ENCODE results near the gene TXNDC17. TPM values are rescaled to one million over a fixed set of nuclear protein-coding genes. Genes with fewer than 3 reads are reported as not detected.

Gene TXNDC17
- total and polyA plus RNA-seq, 2 of the 13 experiments (the other 11 are each of a cell fraction or from before 2014, with no cell fraction given) = 188 to 266 TPM

DNA sequence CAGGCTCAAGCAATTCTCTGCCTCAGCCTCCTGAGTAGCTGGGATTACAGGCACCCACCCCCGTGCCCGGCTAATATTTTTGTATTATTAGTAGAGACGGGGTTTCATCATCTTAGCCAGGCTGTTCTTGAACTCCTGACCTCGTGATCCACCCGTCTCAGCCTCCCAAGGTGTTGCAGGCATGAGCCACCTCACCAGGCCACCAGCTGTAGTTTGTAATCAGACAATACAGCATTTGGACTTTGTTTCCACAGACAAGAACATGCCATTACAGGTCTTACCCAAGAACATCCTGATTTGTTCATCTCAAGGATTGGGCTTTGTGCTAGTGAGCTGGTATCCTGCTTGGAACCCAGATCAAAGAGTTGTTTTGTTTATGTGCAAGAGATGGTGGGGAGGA lies 40.8 kb downstream of the TXNDC17 start:
- in situ Hi-C loops (cut with HindIII; ENCODE audit: extremely low pct_ligation_motif_present, low pct_unique_long_range_greater_than_20kb) (no loop called here), intact Hi-C loops (cut with micrococcal nuclease; ENCODE audit: unreplicated experiment) (loop anchor here (2.0 kb wide), 2 partner anchors 15 to 19 kb away; no protein-coding TSS in a partner anchor)
- no peaks in the 10 kb centered on the region for H3K79me2 ChIP-seq (ENCODE audit: insufficient read depth, low read length)
- DNase-seq (ENCODE audit: low spot score) (peak; percentile 28), FAIRE-seq (no peak), ATAC-seq (no peak; the same call in 2 of the 3 replicates)
- no peak overlapping the region for H2AFZ ChIP-seq (ENCODE audit: low read length)
- H4K20me1 ChIP-seq (ENCODE audit: insufficient read depth, low read length) = no peaks in the 10 kb centered on the region
- peak overlapping the region; percentile 66 for H3K4me2 ChIP-seq (ENCODE audit: low read depth, low read length)
- peak overlapping the region; percentile 15 for H3K27ac ChIP-seq (ENCODE audit: extremely low read length, insufficient read depth, low read length)
- no peaks in the 10 kb centered on the region for H3K36me3 ChIP-seq (replicated peaks in 1 of 2; ENCODE audit: control insufficient read depth in 1 of 2, insufficient read depth in 2 of 2, low read length in 2 of 2)
- H3K4me3 ChIP-seq (replicated peaks in 1 of 3; ENCODE audit: insufficient read depth in 1 of 3, low read depth in 2 of 3, low read length in 3 of 3) = no peak overlapping the region
- H3K9me3 ChIP-seq (ENCODE audit: low read length) = no peaks in the 10 kb centered on the region
- peaks cover 95% of the 10 kb centered on the region for H3K4me1 ChIP-seq (ENCODE audit: insufficient read depth, low read length)
- no TSS peak for BruUV-seq (replicated peaks)
- H3K9ac ChIP-seq (ENCODE audit: insufficient read depth, low read depth, low read length) = no peak overlapping the region
- H3K27me3 ChIP-seq (ENCODE audit: control insufficient read depth in 1 of 2, insufficient read depth in 2 of 2, low read length in 2 of 2) = no peaks in the 10 kb centered on the region; a peak in 1 of 5 replicates
- ChIA-PET POLR2A (interaction anchor here (0.6 to 7.7 kb wide), 5 partner anchors 10 to 42 kb away, joined by 3 to 265 read pairs (median 4); partner anchors contain the start of gene SLC13A5), CTCF (ENCODE audit: low intra/inter-chr PET ratio, low total read pairs) (no interaction called here)
- WGBS (ENCODE audit: low lambda C conversion rate) = 2% methylated on average over 5 of the region's 5 CpGs
- TF ChIP-seq, protein P1, sequence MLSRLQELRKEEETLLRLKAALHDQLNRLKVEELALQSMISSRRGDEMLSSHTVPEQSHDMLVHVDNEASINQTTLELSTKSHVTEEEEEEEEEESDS (CRISPR knock-in tag; IDR thresholded peaks at IDR 0.05; ENCODE audit: borderline replicate concordance) = no peak
- TF ChIP-seq AGO2 (optimal IDR thresholded peaks at IDR 0.05; ENCODE audit: low read depth, low read length) (no peak), SMARCE1 (IDR thresholded peaks at IDR 0.05; ENCODE audit: borderline replicate concordance) (no peak), ZNF350 (CRISPR knock-in tag; IDR thresholded peaks at IDR 0.05; ENCODE audit: borderline replicate concordance, low read depth) (no peak), ZNF7 (CRISPR knock-in tag; IDR thresholded peaks at IDR 0.05) (no peak), ZNF543 (CRISPR knock-in tag; IDR thresholded peaks at IDR 0.05) (no peak), KLF9 (CRISPR knock-in tag; IDR thresholded peaks at IDR 0.05; ENCODE audit: low read depth) (no peak), ZNF607 (CRISPR knock-in tag; IDR thresholded peaks at IDR 0.05; ENCODE audit: borderline replicate concordance) (no peak), SMAD1 (CRISPR knock-in tag; IDR thresholded peaks at IDR 0.05; ENCODE audit: borderline replicate concordance, low read depth) (no peak), MIER3 (CRISPR knock-in tag; IDR thresholded peaks at IDR 0.05; ENCODE audit: borderline replicate concordance) (no peak), PCBP2 (optimal IDR thresholded peaks at IDR 0.05; ENCODE audit: low read depth, low read length, poor library complexity, severe bottlenecking) (no peak), CHD2 (IDR thresholded peaks at IDR 0.05; ENCODE audit: low read depth, low read length) (no peak), XRCC5 (optimal IDR thresholded peaks at IDR 0.05; ENCODE audit: low read length) (no peak), MEIS1 (CRISPR knock-in tag; IDR thresholded peaks at IDR 0.05; ENCODE audit: borderline replicate concordance) (no peak), SOX6 (IDR thresholded peaks at IDR 0.05) (no peak), SOX6 (CRISPR knock-in tag; IDR thresholded peaks at IDR 0.05) (peak; percentile 41; the same call in 1 of the 2 replicates), ZNF121 (CRISPR knock-in tag; IDR thresholded peaks at IDR 0.05) (no peak), ZNF124 (CRISPR knock-in tag; IDR thresholded peaks at IDR 0.05) (no peak), ZNF577 (CRISPR knock-in tag; IDR thresholded peaks at IDR 0.05; ENCODE audit: borderline replicate concordance, low read depth) (no peak), ZNF562 (CRISPR knock-in tag; IDR thresholded peaks at IDR 0.05; ENCODE audit: borderline replicate concordance) (no peak), CAMTA2 (CRISPR knock-in tag; IDR thresholded peaks at IDR 0.05; ENCODE audit: borderline replicate concordance) (no peak), ZNF432 (CRISPR knock-in tag; IDR thresholded peaks at IDR 0.05; ENCODE audit: borderline replicate concordance) (no peak), FOXM1 (CRISPR knock-in tag; IDR thresholded peaks at IDR 0.05) (no peak), TP53 (CRISPR knock-in tag; conservative IDR thresholded peaks at IDR 0.05) (no peak), FOSL2 (CRISPR knock-in tag; IDR thresholded peaks at IDR 0.05) (no peak), ZNF83 (CRISPR knock-in tag; IDR thresholded peaks at IDR 0.05; ENCODE audit: borderline replicate concordance) (no peak), HOXA7 (CRISPR knock-in tag; IDR thresholded peaks at IDR 0.05) (no peak), CEBPG (CRISPR knock-in tag; IDR thresholded peaks at IDR 0.05) (peak; percentile 34; the same call in 1 of the 2 replicates)
- TF ChIP-seq, protein P2, sequence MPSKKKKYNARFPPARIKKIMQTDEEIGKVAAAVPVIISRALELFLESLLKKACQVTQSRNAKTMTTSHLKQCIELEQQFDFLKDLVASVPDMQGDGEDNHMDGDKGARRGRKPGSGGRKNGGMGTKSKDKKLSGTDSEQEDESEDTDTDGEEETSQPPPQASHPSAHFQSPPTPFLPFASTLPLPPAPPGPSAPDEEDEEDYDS (CRISPR knock-in tag; IDR thresholded peaks at IDR 0.05) = no peak
- TF ChIP-seq, protein P3, sequence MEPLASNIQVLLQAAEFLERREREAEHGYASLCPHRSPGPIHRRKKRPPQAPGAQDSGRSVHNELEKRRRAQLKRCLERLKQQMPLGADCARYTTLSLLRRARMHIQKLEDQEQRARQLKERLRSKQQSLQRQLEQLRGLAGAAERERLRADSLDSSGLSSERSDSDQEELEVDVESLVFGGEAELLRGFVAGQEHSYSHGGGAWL (CRISPR knock-in tag; IDR thresholded peaks at IDR 0.05) = no peak

Measured in HepG2 (cell line).